SK-N-SH (cell line): Measurements from ENCODE around the gene TGFA. TPM values are rescaled to one million over a fixed set of nuclear protein-coding genes. Genes with fewer than 3 reads are reported as not detected.

ENCODE experiments used
- CTCF ChIA-PET: fragments of 300-600, 350-600 bp; formaldehyde crosslinking; extraction: SDS; loops from one replicate; lab custom pipeline; 2021; lab: Yijun Ruan, JAX
- POLR2A ChIA-PET: fragments of 350-600 bp; sonication (Branson Sonifier 250); formaldehyde crosslinking; extraction: SDS; loops from one replicate; lab custom pipeline; 2020; ENCODE audit warnings: antibody characterized with exemption, inconsistent platforms; lab: Yijun Ruan, JAX
- DNase-seq: peaks from one replicate; pipeline ENCODE4 v3.0.0; 2012
- H2AFZ ChIP-seq: fragments of 200-600 bp; sonication (generic); 2 replicates; pipeline ENCODE4 v1.8.1; 2016; ENCODE audit warnings: antibody characterized with exemption, mild to moderate bottlenecking, low read depth
- H3F3A ChIP-seq: fragments of 200-600 bp; sonication (generic); replicated peaks from 2 replicates; pipeline ENCODE3; 2016; ENCODE audit warnings: antibody characterized with exemption, mild to moderate bottlenecking; ENCODE audit not compliant: insufficient read depth
- H3K27ac ChIP-seq, 2 experiments: fragments of 200-500 bp in 1 of 2; fragments of 200-600 bp in 1 of 2; sonication (Bioruptor generic) in 1 of 2; sonication (generic), shearing (Covaris generic) in 1 of 2; 2 replicates each; pipeline versions ENCODE4 v1.5.1 to v1.6.1; 2014 to 2016; ENCODE audit warnings: low read depth in 2 of 2, inconsistent platforms in 1 of 2, low read length in 1 of 2, mild to moderate bottlenecking in 1 of 2, mixed read lengths in 1 of 2
- H3K27me3 ChIP-seq: fragments of 200-600 bp; sonication (generic), shearing (Covaris generic); 2 replicates; pipeline ENCODE4 v1.6.1; 2016; ENCODE audit warnings: mixed run types; ENCODE audit not compliant: insufficient read depth
- H3K36me3 ChIP-seq, 2 experiments: fragments of 200-500 bp in 1 of 2; fragments of 200-600 bp in 1 of 2; sonication (Bioruptor generic) in 1 of 2; sonication (generic) in 1 of 2; replicated peaks in 1 of 2; 2 replicates each; pipeline versions ENCODE3 to v1.5.1; 2014 to 2016; ENCODE audit warnings: low read length in 1 of 2, mild to moderate bottlenecking in 1 of 2; ENCODE audit not compliant: insufficient read depth in 2 of 2, control insufficient read depth in 1 of 2
- H3K4me1 ChIP-seq, 2 experiments: fragments of 200-500 bp in 1 of 2; fragments of 200-600 bp in 1 of 2; sonication (Bioruptor generic) in 1 of 2; sonication (generic), shearing (Covaris generic) in 1 of 2; 2 replicates each; pipeline versions ENCODE4 v1.5.1 to v1.6.1; 2014 to 2016; ENCODE audit warnings: low read depth in 1 of 2, low read length in 1 of 2, mixed run types in 1 of 2; ENCODE audit not compliant: insufficient read depth in 2 of 2, control insufficient read depth in 1 of 2
- H3K4me2 ChIP-seq: fragments of 200-600 bp; sonication (generic), shearing (Covaris generic); 2 replicates; pipeline ENCODE4 v1.6.1; 2017; ENCODE audit warnings: mixed run types
- H3K4me3 ChIP-seq, 2 experiments: fragments of 200-500 bp in 1 of 2; fragments of 200-600 bp in 1 of 2; sonication (Bioruptor generic) in 1 of 2; sonication (generic), shearing (Covaris generic) in 1 of 2; 2 replicates each; pipeline versions ENCODE4 v1.5.1 to v1.8.1; 2014 to 2016; ENCODE audit warnings: low read depth in 2 of 2, inconsistent platforms in 1 of 2, low read length in 1 of 2, mild to moderate bottlenecking in 1 of 2, mixed read lengths in 1 of 2, moderate library complexity in 1 of 2
- H3K79me2 ChIP-seq: fragments of 200-600 bp; sonication (generic); 2 replicates; pipeline ENCODE4 v1.8.1; 2017; ENCODE audit warnings: mild to moderate bottlenecking; ENCODE audit not compliant: insufficient read depth
- H3K9ac ChIP-seq: fragments of 200-600 bp; sonication (generic); 2 replicates; pipeline ENCODE4 v1.6.1; 2017; ENCODE audit warnings: mixed run types
- H3K9me2 ChIP-seq: fragments of 200-600 bp; sonication (generic); 2 replicates; pipeline ENCODE4 v1.6.1; 2017; ENCODE audit warnings: mixed run types
- H3K9me3 ChIP-seq: fragments of 200-600 bp; sonication (generic); 2 replicates; pipeline ENCODE4 v1.6.1; 2017; ENCODE audit warnings: mixed run types, mild to moderate bottlenecking, moderate library complexity
- H4K20me1 ChIP-seq: fragments of 200-600 bp; sonication (generic); 2 replicates; pipeline ENCODE4 v1.6.1; 2017; ENCODE audit warnings: mild to moderate bottlenecking, mixed run types; ENCODE audit not compliant: insufficient read depth
- CHD2 ChIP-seq: fragments of 150-350 bp; IDR thresholded peaks from 2 replicates; pipeline ENCODE4 v1.6.1; 2018; ENCODE audit warnings: low read length; ENCODE audit not compliant: partially characterized antibody
- ELF1 ChIP-seq: IDR thresholded peaks from 2 replicates; pipeline ENCODE4 v1.4.0; 2012
- EP300 ChIP-seq, 2 experiments: IDR thresholded peaks; 2 replicates each; pipeline versions ENCODE4 v1.4.0 to v1.6.1; 2012; ENCODE audit warnings: borderline replicate concordance in 1 of 2, low read depth in 1 of 2, low read length in 1 of 2
- GABPA ChIP-seq: IDR thresholded peaks from 2 replicates; pipeline ENCODE4 v1.4.0; 2012; ENCODE audit warnings: low read depth, mild to moderate bottlenecking
- GATA2 ChIP-seq: sonication (generic); formaldehyde crosslinking; IDR thresholded peaks from 2 replicates; pipeline ENCODE4 v1.5.0; 2020; ENCODE audit warnings: mild to moderate bottlenecking, missing genetic modification reagents
- NRF1 ChIP-seq: IDR thresholded peaks from 2 replicates; pipeline ENCODE4 v1.6.1; 2012; ENCODE audit warnings: low read depth, mild to moderate bottlenecking, low read length
- RAD21 ChIP-seq: IDR thresholded peaks from 2 replicates; pipeline ENCODE4 v1.6.1; 2012; ENCODE audit warnings: mild to moderate bottlenecking, low read length
- RCOR1 ChIP-seq: fragments of 150-350 bp; IDR thresholded peaks from 2 replicates; pipeline ENCODE4 v1.6.1; 2017; ENCODE audit warnings: antibody characterized with exemption, low read length
- RXRA ChIP-seq: IDR thresholded peaks from 2 replicates; pipeline ENCODE4 v1.4.0; 2012; ENCODE audit warnings: low read depth, mild to moderate bottlenecking, borderline replicate concordance
- TAF1 ChIP-seq: IDR thresholded peaks from 2 replicates; pipeline ENCODE4 v1.6.1; 2012; ENCODE audit warnings: low read depth, mild to moderate bottlenecking, low read length, moderate library complexity, borderline replicate concordance
- TCF12 ChIP-seq: IDR thresholded peaks from 2 replicates; pipeline ENCODE4 v1.4.0; 2012
- WGBS: methylation state at CpG from one replicate; pipeline ENCODE4 v1.1.6; 2017; ENCODE audit warnings: low lambda C conversion rate; 5-methylcytosine and 5-hydroxymethylcytosine counted together
- polyA plus RNA-seq, 3 experiments: library from polyadenylated mRNA; depleted of rRNA; stranded (reverse); fragments of >200 nt; gene quantifications; 2 replicates each; pipeline ENCODE4 v1.2.3, GENCODE V29; 2012
- TF ChIP-seq, protein P1 (sequence below): fragments of 150-350 bp; IDR thresholded peaks from 2 replicates; pipeline ENCODE4 v1.6.1; 2016; ENCODE audit warnings: mild to moderate bottlenecking, low read depth, low read length
- TF ChIP-seq, protein P2 (sequence below): IDR thresholded peaks from 2 replicates; pipeline ENCODE4 v1.4.0; 2012; ENCODE audit warnings: low read depth
- TF ChIP-seq, protein P3 (sequence below): IDR thresholded peaks from 2 replicates; pipeline ENCODE4 v1.4.0; 2012; ENCODE audit warnings: low read depth, borderline replicate concordance
- TF ChIP-seq, protein P4 (sequence below): IDR thresholded peaks from 2 replicates; pipeline ENCODE4 v1.6.1; 2012; ENCODE audit warnings: mild to moderate bottlenecking, low read depth, low read length, moderate library complexity
- TF ChIP-seq, protein P5 (sequence below): IDR thresholded peaks from 2 replicates; pipeline ENCODE4; 2012

The TGFA gene
- polyA plus RNA-seq, 1 of the 3 experiments (the other 2 are of a cell fraction) = not detected

DNA sequence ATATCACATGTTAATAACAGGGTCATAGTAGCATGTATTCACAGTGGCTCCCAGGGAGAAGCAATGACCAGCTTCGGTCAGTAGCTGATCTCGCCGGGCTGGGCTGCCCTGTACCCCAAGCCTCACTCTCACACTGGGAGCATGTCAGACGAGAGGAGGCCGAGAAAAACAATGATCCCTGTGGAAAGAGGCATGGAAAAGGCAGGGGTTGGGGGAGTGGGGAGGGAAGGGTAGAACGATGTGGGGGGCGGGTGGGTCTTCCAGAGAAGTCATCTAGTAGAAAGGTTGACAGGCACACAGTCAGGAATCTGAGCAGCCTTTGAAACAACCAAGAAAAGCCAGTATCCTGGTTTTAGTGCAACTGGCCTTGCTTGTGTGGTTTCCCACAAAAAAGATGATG, 25.4 kb downstream of the TGFA start (continued):
- TF ChIP-seq CHD2 (no peak), GATA2 (CRISPR knock-in tag) (no peak), TCF12 (no peak), RAD21 (no peak), GABPA (no peak), RCOR1 (no peak)
- TF ChIP-seq, protein P1, sequence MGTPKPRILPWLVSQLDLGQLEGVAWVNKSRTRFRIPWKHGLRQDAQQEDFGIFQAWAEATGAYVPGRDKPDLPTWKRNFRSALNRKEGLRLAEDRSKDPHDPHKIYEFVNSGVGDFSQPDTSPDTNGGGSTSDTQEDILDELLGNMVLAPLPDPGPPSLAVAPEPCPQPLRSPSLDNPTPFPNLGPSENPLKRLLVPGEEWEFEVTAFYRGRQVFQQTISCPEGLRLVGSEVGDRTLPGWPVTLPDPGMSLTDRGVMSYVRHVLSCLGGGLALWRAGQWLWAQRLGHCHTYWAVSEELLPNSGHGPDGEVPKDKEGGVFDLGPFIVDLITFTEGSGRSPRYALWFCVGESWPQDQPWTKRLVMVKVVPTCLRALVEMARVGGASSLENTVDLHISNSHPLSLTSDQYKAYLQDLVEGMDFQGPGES = no peak

DNA sequence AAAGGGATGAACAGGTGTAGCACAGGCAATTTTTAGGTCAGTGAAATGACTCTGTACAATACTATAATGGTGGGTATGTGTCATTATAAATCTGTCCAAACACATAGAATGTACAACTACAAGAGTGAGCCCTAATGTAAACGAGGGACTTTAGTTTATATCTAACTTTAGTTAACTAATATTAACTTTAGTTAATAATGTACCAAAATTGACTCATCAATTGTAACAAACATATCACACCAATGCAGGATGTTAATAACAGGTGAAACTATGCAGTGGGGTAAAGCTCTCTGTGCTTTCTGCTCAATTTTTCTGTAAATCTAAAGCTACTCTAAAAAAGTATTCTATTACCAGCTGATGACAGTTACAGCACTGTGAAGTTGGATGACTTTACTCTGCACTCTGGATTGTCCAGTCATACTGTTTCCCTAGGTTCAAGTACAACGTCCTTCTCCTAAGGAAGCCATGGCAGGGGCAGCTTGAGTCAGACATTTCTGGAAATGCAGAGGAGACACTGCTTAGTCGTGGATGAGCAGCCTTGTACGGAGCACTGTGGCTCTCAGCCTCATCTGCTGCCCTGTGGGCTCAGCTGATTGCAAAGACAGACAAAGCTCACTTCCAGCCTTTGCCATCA, 26.1 kb downstream of the TGFA start:
- no peak overlapping the region for H3K9ac ChIP-seq
- TF ChIP-seq, protein P2, sequence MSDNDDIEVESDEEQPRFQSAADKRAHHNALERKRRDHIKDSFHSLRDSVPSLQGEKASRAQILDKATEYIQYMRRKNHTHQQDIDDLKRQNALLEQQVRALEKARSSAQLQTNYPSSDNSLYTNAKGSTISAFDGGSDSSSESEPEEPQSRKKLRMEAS = no peak
- TF ChIP-seq, protein P3, sequence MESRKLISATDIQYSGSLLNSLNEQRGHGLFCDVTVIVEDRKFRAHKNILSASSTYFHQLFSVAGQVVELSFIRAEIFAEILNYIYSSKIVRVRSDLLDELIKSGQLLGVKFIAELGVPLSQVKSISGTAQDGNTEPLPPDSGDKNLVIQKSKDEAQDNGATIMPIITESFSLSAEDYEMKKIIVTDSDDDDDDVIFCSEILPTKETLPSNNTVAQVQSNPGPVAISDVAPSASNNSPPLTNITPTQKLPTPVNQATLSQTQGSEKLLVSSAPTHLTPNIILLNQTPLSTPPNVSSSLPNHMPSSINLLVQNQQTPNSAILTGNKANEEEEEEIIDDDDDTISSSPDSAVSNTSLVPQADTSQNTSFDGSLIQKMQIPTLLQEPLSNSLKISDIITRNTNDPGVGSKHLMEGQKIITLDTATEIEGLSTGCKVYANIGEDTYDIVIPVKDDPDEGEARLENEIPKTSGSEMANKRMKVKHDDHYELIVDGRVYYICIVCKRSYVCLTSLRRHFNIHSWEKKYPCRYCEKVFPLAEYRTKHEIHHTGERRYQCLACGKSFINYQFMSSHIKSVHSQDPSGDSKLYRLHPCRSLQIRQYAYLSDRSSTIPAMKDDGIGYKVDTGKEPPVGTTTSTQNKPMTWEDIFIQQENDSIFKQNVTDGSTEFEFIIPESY = no peak
- TF ChIP-seq, protein P4, sequence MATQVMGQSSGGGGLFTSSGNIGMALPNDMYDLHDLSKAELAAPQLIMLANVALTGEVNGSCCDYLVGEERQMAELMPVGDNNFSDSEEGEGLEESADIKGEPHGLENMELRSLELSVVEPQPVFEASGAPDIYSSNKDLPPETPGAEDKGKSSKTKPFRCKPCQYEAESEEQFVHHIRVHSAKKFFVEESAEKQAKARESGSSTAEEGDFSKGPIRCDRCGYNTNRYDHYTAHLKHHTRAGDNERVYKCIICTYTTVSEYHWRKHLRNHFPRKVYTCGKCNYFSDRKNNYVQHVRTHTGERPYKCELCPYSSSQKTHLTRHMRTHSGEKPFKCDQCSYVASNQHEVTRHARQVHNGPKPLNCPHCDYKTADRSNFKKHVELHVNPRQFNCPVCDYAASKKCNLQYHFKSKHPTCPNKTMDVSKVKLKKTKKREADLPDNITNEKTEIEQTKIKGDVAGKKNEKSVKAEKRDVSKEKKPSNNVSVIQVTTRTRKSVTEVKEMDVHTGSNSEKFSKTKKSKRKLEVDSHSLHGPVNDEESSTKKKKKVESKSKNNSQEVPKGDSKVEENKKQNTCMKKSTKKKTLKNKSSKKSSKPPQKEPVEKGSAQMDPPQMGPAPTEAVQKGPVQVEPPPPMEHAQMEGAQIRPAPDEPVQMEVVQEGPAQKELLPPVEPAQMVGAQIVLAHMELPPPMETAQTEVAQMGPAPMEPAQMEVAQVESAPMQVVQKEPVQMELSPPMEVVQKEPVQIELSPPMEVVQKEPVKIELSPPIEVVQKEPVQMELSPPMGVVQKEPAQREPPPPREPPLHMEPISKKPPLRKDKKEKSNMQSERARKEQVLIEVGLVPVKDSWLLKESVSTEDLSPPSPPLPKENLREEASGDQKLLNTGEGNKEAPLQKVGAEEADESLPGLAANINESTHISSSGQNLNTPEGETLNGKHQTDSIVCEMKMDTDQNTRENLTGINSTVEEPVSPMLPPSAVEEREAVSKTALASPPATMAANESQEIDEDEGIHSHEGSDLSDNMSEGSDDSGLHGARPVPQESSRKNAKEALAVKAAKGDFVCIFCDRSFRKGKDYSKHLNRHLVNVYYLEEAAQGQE = no peak
- TF ChIP-seq EP300 (IDR thresholded peaks at IDR 0.05; ENCODE audit: borderline replicate concordance in 1 of 2, low read depth in 1 of 2, low read length in 1 of 2) (no peak), NRF1 (no peak), TAF1 (no peak), RCOR1 (no peak), CHD2 (no peak), RXRA (no peak), ELF1 (no peak)
- TF ChIP-seq, protein P5, sequence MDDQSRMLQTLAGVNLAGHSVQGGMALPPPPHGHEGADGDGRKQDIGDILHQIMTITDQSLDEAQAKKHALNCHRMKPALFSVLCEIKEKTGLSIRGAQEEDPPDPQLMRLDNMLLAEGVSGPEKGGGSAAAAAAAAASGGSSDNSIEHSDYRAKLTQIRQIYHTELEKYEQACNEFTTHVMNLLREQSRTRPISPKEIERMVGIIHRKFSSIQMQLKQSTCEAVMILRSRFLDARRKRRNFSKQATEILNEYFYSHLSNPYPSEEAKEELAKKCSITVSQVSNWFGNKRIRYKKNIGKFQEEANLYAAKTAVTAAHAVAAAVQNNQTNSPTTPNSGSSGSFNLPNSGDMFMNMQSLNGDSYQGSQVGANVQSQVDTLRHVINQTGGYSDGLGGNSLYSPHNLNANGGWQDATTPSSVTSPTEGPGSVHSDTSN = no peak
- TF ChIP-seq, all 33 proteins: peak for 0
- no peak overlapping the region for H3K4me2 ChIP-seq

More for the DNA sequence above, 26.1 kb downstream of the TGFA start:
- Histone ChIP-seq H3K79me2 (no peaks in the 10 kb centered on the region), H3K9me2 (no peaks in the 10 kb centered on the region), H3K27ac (no peak overlapping the region), H4K20me1 (no peaks in the 10 kb centered on the region), H3K27me3 (no peaks in the 10 kb centered on the region; the same call in 1 of the 2 replicates), H3K9me3 (no peaks in the 10 kb centered on the region), H2AFZ (no peak overlapping the region), H3K4me3 (no peak overlapping the region), H3K36me3 (no peaks in the 10 kb centered on the region), H3F3A (no peaks in the 10 kb centered on the region), H3K4me1 (no peaks in the 10 kb centered on the region)
- ChIA-PET POLR2A (no interaction called here), CTCF (interaction anchor here (0.7 to 1.4 kb wide), 2 partner anchors 29 to 120 kb away, joined by 3 to 4 read pairs; no protein-coding TSS in a partner anchor)
- no peak for DNase-seq
- 20% methylated on average over 4 of the region's 4 CpGs for WGBS
